ENCODE results near the gene SOX6.

DNA sequence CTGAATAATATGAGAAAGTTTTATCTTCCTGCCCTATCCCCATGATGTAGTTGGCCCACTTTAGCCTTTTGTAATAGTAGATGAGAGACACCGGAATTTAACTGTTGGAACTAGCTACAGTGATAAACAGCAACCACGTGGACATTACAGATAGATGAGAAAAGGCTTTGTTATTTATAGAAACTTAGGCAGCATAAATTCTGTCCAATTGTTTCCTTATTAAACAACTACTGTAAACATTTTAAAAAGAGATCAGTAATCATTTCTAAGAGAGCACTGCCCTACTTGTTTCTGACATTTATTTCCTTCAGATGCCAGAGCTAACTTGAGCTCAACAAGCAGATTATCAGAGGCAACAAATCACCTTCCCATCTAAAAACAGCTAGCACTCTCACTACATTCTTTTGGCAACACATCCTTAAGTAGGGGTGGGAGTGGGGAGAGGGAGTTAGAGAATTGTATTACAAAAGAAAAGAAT lies 63.1 kb downstream of the SOX6 start:
- TF ChIP-seq, protein P1, sequence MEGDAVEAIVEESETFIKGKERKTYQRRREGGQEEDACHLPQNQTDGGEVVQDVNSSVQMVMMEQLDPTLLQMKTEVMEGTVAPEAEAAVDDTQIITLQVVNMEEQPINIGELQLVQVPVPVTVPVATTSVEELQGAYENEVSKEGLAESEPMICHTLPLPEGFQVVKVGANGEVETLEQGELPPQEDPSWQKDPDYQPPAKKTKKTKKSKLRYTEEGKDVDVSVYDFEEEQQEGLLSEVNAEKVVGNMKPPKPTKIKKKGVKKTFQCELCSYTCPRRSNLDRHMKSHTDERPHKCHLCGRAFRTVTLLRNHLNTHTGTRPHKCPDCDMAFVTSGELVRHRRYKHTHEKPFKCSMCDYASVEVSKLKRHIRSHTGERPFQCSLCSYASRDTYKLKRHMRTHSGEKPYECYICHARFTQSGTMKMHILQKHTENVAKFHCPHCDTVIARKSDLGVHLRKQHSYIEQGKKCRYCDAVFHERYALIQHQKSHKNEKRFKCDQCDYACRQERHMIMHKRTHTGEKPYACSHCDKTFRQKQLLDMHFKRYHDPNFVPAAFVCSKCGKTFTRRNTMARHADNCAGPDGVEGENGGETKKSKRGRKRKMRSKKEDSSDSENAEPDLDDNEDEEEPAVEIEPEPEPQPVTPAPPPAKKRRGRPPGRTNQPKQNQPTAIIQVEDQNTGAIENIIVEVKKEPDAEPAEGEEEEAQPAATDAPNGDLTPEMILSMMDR (IDR thresholded peaks at IDR 0.05; ENCODE audit: low read depth, low read length), result no peak
- TF ChIP-seq EZH2phosphoT487 (IDR thresholded peaks at IDR 0.05; ENCODE audit: low read depth), result no peak
